Ascending aorta (tissue), 2 donors: ENCODE measurements around the gene SH3BP5. TPM values are rescaled to one million over a fixed set of nuclear protein-coding genes. Genes with fewer than 3 reads are reported as not detected.

ENCODE experiments used
- DNase-seq, 2 donors: peaks; one replicate each; pipeline ENCODE4 v3.0.0-alpha.2; 2019; ENCODE audit warnings: low spot score in 2 of 2
- H3K27ac ChIP-seq, 2 donors: fragments of 200-600 bp; sonication (generic); one replicate each; pipeline ENCODE4 v1.5.1; 2016 to 2017; ENCODE audit warnings: mild to moderate bottlenecking in 1 of 2
- H3K27me3 ChIP-seq: fragments of 200-600 bp; sonication (generic); one replicate; pipeline ENCODE4 v1.5.1; 2017
- H3K36me3 ChIP-seq, 2 donors: fragments of 200-600 bp; sonication (generic); one replicate each; pipeline ENCODE4 v1.5.1; 2016
- H3K4me1 ChIP-seq, 2 donors: fragments of 200-600 bp; sonication (generic); one replicate each; pipeline ENCODE4 v1.5.1; 2016 to 2017; ENCODE audit warnings: mild to moderate bottlenecking in 1 of 2
- H3K4me3 ChIP-seq, 2 donors: fragments of 200-600 bp; sonication (generic); one replicate each; pipeline ENCODE4 v1.5.1; 2016 to 2017; ENCODE audit warnings: mild to moderate bottlenecking in 1 of 2
- H3K9me3 ChIP-seq, 2 donors: fragments of 200-600 bp; sonication (generic); one replicate each; pipeline ENCODE4 v1.5.1; 2016
- CTCF ChIP-seq, 3 experiments: fragments of 200-600 bp in 2 of 3; fragments of 450-650 bp in 1 of 3; sonication (generic) in 2 of 3; IDR thresholded peaks; one replicate each; pipeline ENCODE4 v1.5.1; 2016 to 2019; ENCODE audit warnings: antibody characterized with exemption in 3 of 3, mild to moderate bottlenecking in 1 of 3, moderate library complexity in 1 of 3
- intact Hi-C: fragments of 100-400 bp; cut with DNase I; formaldehyde crosslinking; loops from one replicate; pipeline ENCODE4 v1.15.1; 2023
- total RNA-seq: library from RNA; depleted of rRNA; stranded (reverse); fragments of >200 nt; gene quantifications from one replicate; pipeline ENCODE4 v1.1.0, GENCODE V29; 2016

Gene SH3BP5
- total RNA-seq, 1 donor from 2014 or later, result 65.9 TPM

DNA sequence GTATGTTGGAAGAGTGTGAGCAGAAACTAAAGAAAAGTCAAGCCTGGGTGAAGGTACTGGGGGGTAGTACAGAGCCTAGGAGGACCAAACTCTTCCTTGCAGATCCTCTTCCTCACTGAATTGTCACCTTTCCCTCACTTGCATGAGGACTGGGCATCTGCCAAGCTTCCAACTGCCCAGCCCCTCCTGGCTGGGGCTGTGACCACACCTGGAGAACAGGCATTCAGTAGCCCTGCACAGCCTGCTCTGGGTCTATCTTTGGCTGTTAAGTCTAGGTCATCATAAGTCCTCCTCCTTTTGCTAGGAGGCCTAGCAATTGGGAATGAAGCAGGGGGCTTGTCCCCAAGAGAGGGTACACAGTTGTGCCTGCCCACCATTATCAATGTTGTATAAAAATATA lies 71.1 kb downstream of the SH3BP5 start:
- H3K27me3 ChIP-seq, result no peaks in the 10 kb centered on the region
- H3K9me3 ChIP-seq, result no peaks in the 10 kb centered on the region
- intact Hi-C loops, result no loop called here
- TF ChIP-seq CTCF (IDR thresholded peaks at IDR 0.05), result no peak
- H3K4me1 ChIP-seq, result no peaks in the 10 kb centered on the region
- peaks cover 38 to 51% of the 10 kb centered on the region in 2 donors for H3K36me3 ChIP-seq
- DNase-seq, result no peak
- H3K4me3 ChIP-seq, result no peak overlapping the region
- H3K27ac ChIP-seq, result peak overlapping the region; percentile 23 to 42

- peaks cover 42 to 57% of the 10 kb centered on the region in 2 donors for H3K36me3 ChIP-seq
- no peak for DNase-seq
- no peaks in the 10 kb centered on the region for H3K9me3 ChIP-seq
- intact Hi-C loops, result no loop called here
- H3K4me3 ChIP-seq, result no peak overlapping the region
- no peak for TF ChIP-seq CTCF (IDR thresholded peaks at IDR 0.05)
- H3K27ac ChIP-seq, result peak overlapping the region; percentile 41 to 42
- H3K4me1 ChIP-seq, result no peaks in the 10 kb centered on the region
- H3K27me3 ChIP-seq, result no peaks in the 10 kb centered on the region
Measured at GRCh38 chr3:15260531-15260930, 71.9 kb downstream of the SH3BP5 start.

GRCh38 chr3:15258720-15259119 lies 73.7 kb downstream of the SH3BP5 start:
- intact Hi-C loops, result no loop called here
- Histone ChIP-seq H3K27me3 (no peaks in the 10 kb centered on the region), H3K4me3 (no peak overlapping the region), H3K4me1 (no peaks in the 10 kb centered on the region), H3K27ac (no peak overlapping the region), H3K9me3 (no peaks in the 10 kb centered on the region), H3K36me3 (peaks cover 42 to 67% of the 10 kb centered on the region in 2 donors)
- no peak for DNase-seq
- no peak for TF ChIP-seq CTCF (IDR thresholded peaks at IDR 0.05)

DNA sequence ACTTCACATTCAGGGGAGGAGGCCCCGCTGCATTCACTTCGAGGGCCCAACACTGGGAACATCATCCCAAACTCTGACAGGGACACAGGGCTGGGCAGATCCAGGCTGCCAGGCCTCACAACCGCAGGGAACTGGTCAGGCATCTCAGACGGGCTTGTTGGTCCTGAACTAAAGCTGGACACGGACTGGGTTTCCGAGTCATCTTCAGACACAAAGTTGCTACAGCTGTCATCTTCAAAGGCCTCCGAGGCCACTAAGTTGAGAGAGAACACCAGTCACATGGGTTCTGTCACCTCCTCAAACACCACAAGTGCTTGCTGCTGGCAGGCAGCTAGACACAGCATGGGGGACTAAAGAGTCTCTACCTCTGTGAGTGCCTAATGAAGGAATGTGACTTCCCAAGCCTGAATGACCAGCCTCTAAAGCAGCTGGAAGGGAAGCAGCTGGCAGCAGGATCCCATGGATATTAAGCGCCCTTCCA lies 75.5 kb downstream of the SH3BP5 start:
- intact Hi-C loops, result no loop called here
- no peaks in the 10 kb centered on the region for H3K27me3 ChIP-seq
- peak overlapping the region; percentile 21 to 45 for H3K27ac ChIP-seq
- no peak for TF ChIP-seq CTCF (IDR thresholded peaks at IDR 0.05)
- no peak overlapping the region for H3K4me3 ChIP-seq
- H3K9me3 ChIP-seq, result no peaks in the 10 kb centered on the region
- no peaks in the 10 kb centered on the region for H3K4me1 ChIP-seq
- no peak for DNase-seq
- H3K36me3 ChIP-seq, result peaks cover 48 to 84% of the 10 kb centered on the region in 2 donors

GRCh38 chr3:15255215-15255614 lies 77.2 kb downstream of the SH3BP5 start:
- Histone ChIP-seq H3K27ac (peak overlapping the region in 1 of 2 donors; percentile 34), H3K4me3 (no peak overlapping the region), H3K4me1 (no peaks in the 10 kb centered on the region), H3K36me3 (peaks cover 51 to 88% of the 10 kb centered on the region in 2 donors), H3K9me3 (no peaks in the 10 kb centered on the region), H3K27me3 (no peaks in the 10 kb centered on the region)
- no peak for TF ChIP-seq CTCF (IDR thresholded peaks at IDR 0.05)
- DNase-seq, result no peak
- intact Hi-C loops, result no loop called here
